Cortex of kidney (tissue), 1 donor: ENCODE measurements around the gene TYRO3.

Experiments
- DNase-seq: peaks from one replicate; lab custom pipeline; 2025; lab: John Stamatoyannopoulos, UW

TYRO3 gene

GRCh38 chr15:41603941-41604911, 45.2 kb downstream of the TYRO3 start:
- no peak for DNase-seq

- DNase-seq: no peak
These were observed 46.6 kb downstream of the TYRO3 start for GRCh38 chr15:41605566-41605965.

- DNase-seq: no peak
These were observed 48.0 kb downstream of the TYRO3 start for GRCh38 chr15:41606997-41607396.

- no peak for DNase-seq
These were observed 50.1 kb downstream of the TYRO3 start for GRCh38 chr15:41609123-41609522.

GRCh38 chr15:41610048-41610447, 51.0 kb downstream of the TYRO3 start:
- DNase-seq: no peak

GRCh38 chr15:41620536-41621199, 61.7 kb downstream of the TYRO3 start:
- no peak for DNase-seq

GRCh38 chr15:41621200-41622193, 62.5 kb downstream of the TYRO3 start:
- DNase-seq: no peak

GRCh38 chr15:41622901-41623300, 63.9 kb downstream of the TYRO3 start:
- DNase-seq: no peak

- no peak for DNase-seq
These were observed 68.2 kb downstream of the TYRO3 start for GRCh38 chr15:41627203-41627602.

GRCh38 chr15:41629463-41629862, 70.5 kb downstream of the TYRO3 start:
- no peak for DNase-seq

- DNase-seq: no peak
These were observed 70.9 kb downstream of the TYRO3 start for GRCh38 chr15:41629883-41630282.

GRCh38 chr15:41630616-41631217, 71.7 kb downstream of the TYRO3 start:
- DNase-seq: no peak

- no peak for DNase-seq
These were observed 73.0 kb downstream of the TYRO3 start for GRCh38 chr15:41631880-41632470.
